Muscle layer of duodenum (tissue), 2 donors: Measurements from ENCODE around the gene SLC12A7.
"Not testable (repeated sequence)": the region's sequence is repeated elsewhere in the genome, so short reads cannot be mapped to it uniquely, and the experiment has no call there.

ENCODE experiments used
- H3K27ac ChIP-seq: one replicate; pipeline ENCODE4 v1.7.0; 2013; ENCODE audit warnings: mild to moderate bottlenecking, low read length
- H3K27me3 ChIP-seq: one replicate; pipeline ENCODE4 v1.7.0; 2013; ENCODE audit warnings: low read depth, mild to moderate bottlenecking, control low read depth, low read length
- H3K36me3 ChIP-seq, 2 donors: one replicate each; pipeline ENCODE4 v1.7.0; 2013; ENCODE audit warnings: low read length in 2 of 2, control low read depth in 1 of 2, mild to moderate bottlenecking in 1 of 2; ENCODE audit not compliant: insufficient read depth in 2 of 2, control insufficient read depth in 1 of 2
- H3K4me1 ChIP-seq, 2 donors: one replicate each; pipeline ENCODE4 v1.7.0; 2013; ENCODE audit warnings: low read length in 2 of 2, mild to moderate bottlenecking in 2 of 2, control low read depth in 1 of 2, moderate library complexity in 1 of 2; ENCODE audit not compliant: insufficient read depth in 2 of 2, control insufficient read depth in 1 of 2
- H3K4me3 ChIP-seq, 2 donors: one replicate each; pipeline ENCODE4 v1.7.0; 2013; ENCODE audit warnings: low read length in 2 of 2, low read depth in 1 of 2, mild to moderate bottlenecking in 1 of 2
- H3K9me3 ChIP-seq, 2 donors: one replicate each; pipeline ENCODE4 v1.7.0; 2013; ENCODE audit warnings: low read length in 2 of 2, control low read depth in 1 of 2, mild to moderate bottlenecking in 1 of 2; ENCODE audit not compliant: control insufficient read depth in 1 of 2
- donor health status: healthy.

Gene SLC12A7

DNA sequence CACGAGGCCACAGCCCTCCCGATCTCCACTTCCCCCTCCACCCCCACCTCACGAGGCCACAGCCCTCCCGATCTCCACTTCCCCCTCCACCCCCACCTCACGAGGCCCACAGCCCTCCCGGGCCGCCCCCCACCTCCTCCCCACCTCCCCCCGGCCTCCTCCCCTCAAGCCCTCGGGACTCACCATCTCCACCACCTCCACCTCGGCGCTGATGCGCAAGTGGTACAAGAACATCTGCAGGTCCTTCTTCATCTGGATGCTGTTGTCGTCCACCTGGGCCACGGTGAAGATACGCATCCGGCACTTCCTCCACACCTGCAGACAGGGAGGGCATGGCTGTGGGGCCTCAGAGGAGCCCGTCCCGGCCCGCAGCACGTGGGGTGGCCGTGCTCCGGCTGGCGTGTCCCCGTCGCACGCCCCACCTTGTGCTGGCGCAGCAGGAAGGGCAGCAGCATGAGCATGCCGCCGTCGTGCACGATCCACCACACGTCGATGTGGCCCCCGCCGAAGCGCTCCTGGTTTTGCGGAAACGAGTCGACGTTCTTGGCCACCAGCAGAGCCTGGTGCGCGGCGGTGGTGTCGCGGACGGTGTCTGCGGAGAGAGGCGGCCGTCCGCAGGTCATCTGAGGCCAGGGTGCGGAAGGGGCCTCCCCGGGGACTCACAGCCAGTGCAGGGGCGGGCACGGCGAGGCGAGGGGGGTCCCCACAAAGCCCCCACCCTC is 48.0 kb downstream of the SLC12A7 start:
- no peaks in the 10 kb centered on the region for H3K27me3 ChIP-seq
- H3K4me3 ChIP-seq = no peak overlapping the region
- H3K4me1 ChIP-seq = no peaks in the 10 kb centered on the region
- H3K36me3 ChIP-seq = peaks cover 14 to 63% of the 10 kb centered on the region in 2 donors
- H3K27ac ChIP-seq = no peak overlapping the region
- H3K9me3 ChIP-seq = no peaks in the 10 kb centered on the region

DNA sequence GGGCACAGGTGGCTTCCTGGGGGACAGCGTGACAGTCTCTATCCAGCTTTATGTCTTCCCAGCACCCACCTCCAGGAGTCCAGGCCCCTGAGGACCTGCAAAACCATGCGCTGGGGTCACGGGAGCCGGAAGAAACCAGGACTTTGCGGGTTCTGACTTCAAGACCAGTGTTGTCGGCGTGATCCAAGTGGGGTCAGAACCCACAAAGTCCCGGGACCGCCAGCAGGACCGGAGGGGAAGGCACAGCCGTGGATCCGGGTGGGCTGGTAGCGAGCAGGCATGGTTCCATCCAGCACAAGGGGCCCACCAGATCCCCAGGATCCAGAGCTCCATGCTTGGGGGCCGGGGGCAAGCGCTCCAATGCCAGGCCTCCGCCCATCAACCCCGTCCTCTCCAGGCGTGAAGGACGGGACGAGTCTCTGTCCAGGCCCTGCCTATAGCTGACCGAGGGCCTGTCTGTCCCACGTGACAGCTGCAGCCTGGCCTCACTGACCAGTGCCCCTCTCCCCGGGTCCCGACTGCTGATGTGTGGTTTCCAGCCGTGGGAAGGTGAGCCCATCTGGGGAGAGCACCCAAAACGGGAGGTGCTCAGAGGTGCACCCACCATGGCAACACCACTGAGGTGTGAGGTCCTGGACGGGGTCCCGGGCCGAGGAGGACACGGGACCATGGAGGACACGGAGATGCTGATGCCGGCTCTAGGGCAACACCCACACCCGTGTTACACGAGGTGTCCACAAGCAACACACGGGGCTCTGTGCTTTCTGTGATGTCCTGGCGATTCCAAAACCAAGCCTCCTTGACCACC is 48.9 kb downstream of the SLC12A7 start:
- H3K36me3 ChIP-seq = peaks cover 15 to 71% of the 10 kb centered on the region in 2 donors
- H3K4me1 ChIP-seq = no peaks in the 10 kb centered on the region

DNA sequence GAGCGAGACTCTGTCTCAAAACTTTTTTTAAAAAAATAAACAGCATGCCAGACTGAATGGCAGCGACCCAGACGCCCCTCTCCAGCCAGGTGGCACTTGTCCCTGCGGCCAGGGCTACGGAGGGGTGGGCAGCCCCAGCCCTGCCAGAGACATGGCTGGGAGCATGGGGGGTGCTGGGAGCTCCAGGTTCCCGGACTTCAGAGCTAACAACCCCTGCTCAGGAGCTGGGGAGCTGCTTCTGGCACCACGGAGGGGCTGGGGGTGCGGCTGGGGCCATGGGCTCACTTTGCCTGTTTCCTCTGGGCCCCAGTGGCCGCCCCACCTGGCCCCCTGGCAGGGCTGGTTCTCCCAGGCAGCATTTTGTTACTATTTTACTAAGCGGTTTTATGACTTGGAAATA is 49.9 kb downstream of the SLC12A7 start:
- Histone ChIP-seq H3K36me3 (peaks cover 15 to 81% of the 10 kb centered on the region in 2 donors), H3K4me3 (no peak overlapping the region), H3K27ac (no peak overlapping the region), H3K27me3 (no peaks in the 10 kb centered on the region), H3K9me3 (no peaks in the 10 kb centered on the region), H3K4me1 (no peaks in the 10 kb centered on the region)

More for the DNA sequence above, 48.9 kb downstream of the SLC12A7 start:
- no peaks in the 10 kb centered on the region for H3K27me3 ChIP-seq
- H3K4me3 ChIP-seq = no peak overlapping the region
- H3K27ac ChIP-seq = no peak overlapping the region
- H3K9me3 ChIP-seq = no peaks in the 10 kb centered on the region

DNA sequence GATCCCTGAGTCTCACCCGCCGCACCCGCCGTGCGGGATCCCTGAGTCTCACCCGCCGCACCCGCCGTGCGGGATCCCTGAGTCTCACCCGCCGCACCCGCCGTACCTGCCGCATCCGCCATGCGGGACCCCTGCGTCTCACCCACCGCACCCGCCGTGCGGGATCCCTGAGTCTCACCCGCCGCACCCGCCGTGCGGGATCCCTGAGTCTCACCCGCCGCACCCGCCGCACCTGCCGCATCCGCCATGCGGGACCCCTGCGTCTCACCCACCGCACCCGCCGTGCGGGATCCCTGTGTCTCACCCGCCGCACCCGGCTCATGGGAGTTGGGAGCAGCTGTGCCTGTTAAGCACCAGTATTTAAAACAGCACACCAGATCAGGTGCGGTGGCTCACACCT is 50.6 kb downstream of the SLC12A7 start:
- not testable (repeated sequence) for H3K4me1 ChIP-seq, H3K27me3 ChIP-seq, H3K27ac ChIP-seq, H3K9me3 ChIP-seq, H3K4me3 ChIP-seq
- peaks cover 14 to 84% of the 10 kb centered on the region in 2 donors for H3K36me3 ChIP-seq

DNA sequence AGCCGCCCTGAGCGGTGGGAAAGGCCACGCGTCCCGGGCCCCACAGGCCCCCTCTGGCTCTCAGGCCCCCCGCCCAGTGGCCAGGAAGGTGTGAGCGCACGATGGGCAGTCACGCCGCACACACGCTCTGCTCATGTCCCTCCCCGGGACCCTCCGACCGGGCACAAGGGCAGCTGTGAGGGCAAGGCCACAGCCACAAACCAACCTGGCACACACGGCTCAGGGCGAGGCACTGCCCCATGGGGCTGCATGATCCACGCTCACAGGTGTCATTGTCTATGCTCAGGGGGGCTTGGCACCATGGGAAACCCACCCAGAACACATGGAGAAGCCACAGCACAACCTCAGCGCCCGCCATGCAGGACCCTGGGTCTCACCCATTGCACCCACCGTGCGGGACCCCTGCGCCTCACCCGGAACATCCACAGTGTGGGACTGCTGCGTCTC is 51.3 kb downstream of the SLC12A7 start:
- H3K27ac ChIP-seq = no peak overlapping the region
- H3K27me3 ChIP-seq = no peaks in the 10 kb centered on the region
- H3K4me3 ChIP-seq = no peak overlapping the region
- no peaks in the 10 kb centered on the region for H3K4me1 ChIP-seq
- peaks cover 10 to 84% of the 10 kb centered on the region in 2 donors for H3K36me3 ChIP-seq
- no peaks in the 10 kb centered on the region for H3K9me3 ChIP-seq

DNA sequence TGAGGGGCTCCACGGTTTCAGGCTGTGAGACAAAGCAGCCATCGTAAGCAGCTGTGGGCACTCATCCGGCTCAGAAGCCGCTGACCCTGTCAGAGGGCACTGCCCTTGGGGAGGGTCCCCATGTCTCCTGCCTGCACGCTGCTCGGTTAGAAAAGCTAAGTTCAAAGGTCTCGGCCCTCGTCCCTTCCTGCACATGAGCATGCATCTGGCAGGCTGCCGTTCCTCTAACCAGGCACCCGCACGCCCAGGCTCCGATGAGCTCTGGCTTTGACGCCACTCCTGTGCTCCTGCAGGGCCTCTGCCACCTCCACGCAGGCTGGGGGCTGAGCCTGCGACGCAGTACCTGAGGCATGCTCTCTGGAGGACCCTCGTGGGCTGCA is 52.0 kb downstream of the SLC12A7 start:
- H3K4me1 ChIP-seq = no peaks in the 10 kb centered on the region
- H3K9me3 ChIP-seq = no peaks in the 10 kb centered on the region
- H3K27me3 ChIP-seq = no peaks in the 10 kb centered on the region
- H3K4me3 ChIP-seq = no peak overlapping the region
- peaks cover 10 to 83% of the 10 kb centered on the region in 2 donors for H3K36me3 ChIP-seq
- H3K27ac ChIP-seq = no peak overlapping the region

DNA sequence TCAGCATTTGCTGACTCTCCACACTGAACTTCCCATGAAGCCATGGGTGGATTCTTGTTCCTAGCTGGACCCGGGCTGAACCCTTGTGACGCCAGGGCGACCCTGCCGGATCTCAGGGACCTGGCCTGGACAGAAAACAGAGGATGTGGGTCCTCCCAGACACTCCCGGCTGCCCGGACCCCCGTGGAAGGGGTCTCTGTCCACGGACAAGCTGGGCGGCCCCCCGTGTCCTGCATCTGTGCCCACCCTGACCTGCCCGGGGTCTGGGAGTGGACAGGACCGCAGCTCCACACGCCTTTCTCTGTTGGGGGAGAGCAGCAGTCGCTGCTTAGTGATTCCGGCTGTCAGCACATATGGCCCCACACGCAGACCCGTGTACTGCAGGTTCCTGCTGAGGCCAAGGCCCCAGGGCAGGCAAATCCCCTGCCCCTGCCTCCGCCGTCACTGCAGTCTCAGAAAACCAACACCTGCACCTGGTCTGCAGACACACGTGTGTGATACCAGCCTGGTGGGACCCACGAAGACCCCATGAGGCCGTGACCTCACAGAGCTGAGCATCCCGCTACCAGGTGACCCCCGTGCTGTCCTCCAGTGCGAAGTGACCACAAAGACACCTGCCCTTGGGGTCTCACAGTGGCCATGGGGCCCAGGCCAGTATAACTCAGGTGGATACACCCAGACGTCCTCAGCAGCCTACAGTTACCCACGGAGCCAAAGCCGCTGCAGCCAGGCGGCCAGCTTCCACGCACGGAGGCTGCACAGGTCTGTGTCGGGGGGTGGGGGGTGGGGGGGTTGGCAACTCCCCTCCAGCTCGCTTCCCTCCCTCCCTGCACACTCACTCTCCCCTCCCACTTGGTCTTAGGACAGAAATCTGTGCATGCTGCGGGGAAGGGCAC is 52.6 kb downstream of the SLC12A7 start:
- Histone ChIP-seq H3K27me3 (no peaks in the 10 kb centered on the region), H3K4me1 (no peaks in the 10 kb centered on the region), H3K9me3 (no peaks in the 10 kb centered on the region), H3K27ac (no peak overlapping the region), H3K4me3 (no peak overlapping the region), H3K36me3 (peaks cover 6 to 83% of the 10 kb centered on the region in 2 donors)

DNA sequence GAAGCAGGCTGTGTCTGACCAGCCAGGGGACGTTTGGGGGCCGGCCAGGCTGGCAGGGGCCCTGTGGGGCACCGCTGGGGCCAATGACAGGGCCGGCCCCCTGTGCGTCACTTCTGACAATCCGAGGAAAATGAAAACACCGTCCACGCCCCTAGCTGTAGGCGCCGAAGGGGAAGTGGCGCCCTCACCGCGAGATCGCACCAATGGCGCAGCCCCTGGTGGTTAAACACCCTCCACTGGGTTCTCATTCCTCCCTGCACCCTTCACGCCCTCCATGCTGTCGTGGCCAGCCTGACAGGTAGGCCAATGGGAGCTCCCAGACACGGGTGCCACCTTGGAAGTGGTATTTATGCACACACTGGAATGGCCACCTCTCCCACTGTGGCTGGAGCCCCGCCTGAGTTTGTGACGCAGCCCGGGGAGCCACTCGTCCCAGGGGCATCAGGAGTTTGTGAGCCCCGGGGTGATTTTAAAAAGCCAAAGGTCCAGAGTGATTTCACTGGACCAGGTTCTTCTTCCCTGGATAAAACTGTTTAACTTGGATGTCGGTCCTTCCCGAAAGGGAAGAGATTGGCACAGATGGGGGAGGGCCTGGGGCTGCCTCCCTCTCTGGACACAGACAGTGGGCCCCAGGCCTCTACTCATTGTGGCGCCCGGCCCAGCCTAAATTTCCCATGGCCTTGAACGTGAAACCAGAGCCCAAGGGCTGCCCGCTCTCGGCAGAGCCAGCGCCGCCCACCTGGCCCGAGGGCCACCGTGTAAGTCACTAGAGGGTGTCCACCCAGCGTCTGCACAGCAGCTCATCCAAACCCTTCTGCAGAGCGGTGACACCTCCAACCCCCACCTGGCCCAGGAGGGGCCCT is 53.5 kb downstream of the SLC12A7 start:
- H3K9me3 ChIP-seq = no peaks in the 10 kb centered on the region
- H3K4me1 ChIP-seq = no peaks in the 10 kb centered on the region
- no peaks in the 10 kb centered on the region for H3K27me3 ChIP-seq
- no peak overlapping the region for H3K27ac ChIP-seq
- H3K36me3 ChIP-seq = peaks cover 13 to 84% of the 10 kb centered on the region in 2 donors
- no peak overlapping the region for H3K4me3 ChIP-seq

DNA sequence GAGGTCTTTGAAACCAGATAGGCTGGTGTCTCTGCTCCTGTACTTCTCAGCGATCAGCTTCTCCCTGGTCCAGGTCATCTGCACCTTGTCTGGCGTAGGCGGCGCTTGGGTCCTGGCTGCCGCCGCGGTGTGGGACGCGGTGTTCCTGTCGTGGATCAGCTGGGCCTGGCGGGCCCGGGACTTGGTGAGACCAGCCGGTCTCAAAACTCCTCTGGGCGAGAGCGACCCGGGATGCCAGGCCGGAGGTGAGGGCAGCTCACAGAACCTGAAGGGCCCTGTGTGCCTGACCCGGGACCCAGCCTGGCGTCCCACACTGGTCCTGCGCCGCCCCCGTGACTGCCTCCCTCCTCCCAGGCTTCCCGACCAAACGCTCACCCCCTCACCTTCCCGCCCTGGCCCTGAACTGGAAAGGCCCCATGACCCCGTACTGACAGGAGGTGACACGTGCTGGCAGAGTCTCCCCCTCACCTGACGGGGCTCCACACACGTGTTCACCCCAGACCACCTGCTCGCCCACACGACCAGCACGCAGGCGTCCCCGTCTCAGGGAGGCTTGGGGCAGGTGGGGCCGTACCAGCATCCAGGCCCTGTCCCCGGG is 54.3 kb downstream of the SLC12A7 start:
- Histone ChIP-seq H3K36me3 (peaks cover 13 to 85% of the 10 kb centered on the region in 2 donors), H3K27me3 (no peaks in the 10 kb centered on the region), H3K9me3 (no peaks in the 10 kb centered on the region), H3K4me3 (no peak overlapping the region), H3K4me1 (no peaks in the 10 kb centered on the region), H3K27ac (no peak overlapping the region)
